ENCODE measurements around the gene CCNE1.

GRCh38 chr19:29841209-29841558 lies 29.4 kb downstream of the CCNE1 start:
- no peak for TF ChIP-seq CTCF (IDR thresholded peaks at IDR 0.05)
- no peak for TF ChIP-seq GABPA (IDR thresholded peaks at IDR 0.05; ENCODE audit: low read depth)
- TF ChIP-seq RAD21 (IDR thresholded peaks at IDR 0.05; ENCODE audit: low read length): no peak
- TF ChIP-seq POLR2AphosphoS5 (IDR thresholded peaks at IDR 0.05; ENCODE audit: low read depth, low read length): no peak
- TF ChIP-seq JUND (IDR thresholded peaks at IDR 0.05): no peak
- TF ChIP-seq REST (IDR thresholded peaks at IDR 0.05; ENCODE audit: low read depth, low read length): no peak
- TF ChIP-seq FOXJ3 (CRISPR knock-in tag; IDR thresholded peaks at IDR 0.05): no peak
- no peak for TF ChIP-seq EZH2phosphoT487 (IDR thresholded peaks at IDR 0.05; ENCODE audit: borderline replicate concordance, low read depth)
- no peak for TF ChIP-seq MEF2A (IDR thresholded peaks at IDR 0.05; ENCODE audit: borderline replicate concordance, low read depth)
- TF ChIP-seq RCOR1 (IDR thresholded peaks at IDR 0.05; ENCODE audit: low read length): no peak
- no peak for TF ChIP-seq PBX3 (IDR thresholded peaks at IDR 0.05)
